Thyroid gland (tissue), 4 donors: Measurements from ENCODE around the gene CCDC88C. TPM values are rescaled to one million over a fixed set of nuclear protein-coding genes. Genes with fewer than 3 reads are reported as not detected.

Experiments
- DNase-seq, 2 donors: peaks; one replicate each; pipeline ENCODE4 v3.0.0-alpha.2; 2019
- H3K27ac ChIP-seq, 3 donors: fragments of 200-600 bp; sonication (generic); 1 replicate in 2 of 3; 2 replicates in 1 of 3; pipeline ENCODE4 v1.5.1; 2016 to 2019; ENCODE audit warnings: mild to moderate bottlenecking in 1 of 3, moderate library complexity in 1 of 3
- H3K27me3 ChIP-seq: fragments of 200-600 bp; sonication (generic); one replicate; pipeline ENCODE4 v1.5.1; 2019
- H3K36me3 ChIP-seq, 2 donors: fragments of 200-600 bp; sonication (generic); one replicate each; pipeline ENCODE4 v1.5.1; 2016 to 2019
- H3K4me1 ChIP-seq, 2 donors: fragments of 200-600 bp; sonication (generic); one replicate each; pipeline ENCODE4 v1.5.1; 2017 to 2019
- H3K4me3 ChIP-seq, 3 donors: fragments of 200-600 bp; sonication (generic); replicated peaks in 1 of 3; 1 replicate in 2 of 3; 2 replicates in 1 of 3; pipeline ENCODE4 v1.5.1; 2016; ENCODE audit warnings: mild to moderate bottlenecking in 1 of 3
- H3K9me3 ChIP-seq: fragments of 200-600 bp; sonication (generic); one replicate; pipeline ENCODE4 v1.5.1; 2017
- CTCF ChIP-seq, 6 experiments: fragments of 200-600 bp in 3 of 6; fragments of 450-650 bp in 3 of 6; sonication (generic) in 3 of 6; IDR thresholded peaks; one replicate each; pipeline ENCODE4 v1.5.1; 2016 to 2019; ENCODE audit warnings: antibody characterized with exemption in 6 of 6, mild to moderate bottlenecking in 2 of 6, inconsistent platforms in 1 of 6, moderate library complexity in 1 of 6
- POLR2A ChIP-seq, 2 donors: fragments of 450-650 bp; IDR thresholded peaks; one replicate each; pipeline ENCODE4 v1.6.1; 2017; ENCODE audit warnings: antibody characterized with exemption in 2 of 2, mild to moderate bottlenecking in 2 of 2, moderate library complexity in 1 of 2
- WGBS, 2 donors: methylation state at CpG; one replicate each; pipeline ENCODE4 v1.1.5; 2017; 5-methylcytosine and 5-hydroxymethylcytosine counted together
- intact Hi-C: fragments of 100-400 bp; cut with DNase I; formaldehyde crosslinking; loops from one replicate; pipeline ENCODE4 v1.15.1; 2023
- total RNA-seq, 4 donors: library from RNA; depleted of rRNA; stranded (reverse); fragments of >200 nt; gene quantifications; one replicate each; pipeline ENCODE4 v1.2.3, GENCODE V29; 2016

The CCDC88C gene
- total RNA-seq, 4 donors from 2014 or later, result 3.0 to 6.3 (median 5.8) TPM

- TF ChIP-seq POLR2A (IDR thresholded peaks at IDR 0.05) (no peak), CTCF (IDR thresholded peaks at IDR 0.05) (no peak)
- 26 to 52% methylated on average over 9 to 11 of the region's 11 CpGs for WGBS, 2 donors
- Histone ChIP-seq H3K27me3 (no peaks in the 10 kb centered on the region), H3K9me3 (no peaks in the 10 kb centered on the region), H3K4me3 (no peak overlapping the region), H3K4me1 (peaks cover 0 to 13% of the 10 kb centered on the region in 2 donors), H3K27ac (no peak overlapping the region), H3K36me3 (no peaks in the 10 kb centered on the region)
- no peak for DNase-seq
- intact Hi-C loops, result no loop called here
These were observed 36.8 kb downstream of the CCDC88C start for GRCh38 chr14:91380610-91381371.

GRCh38 chr14:91380123-91380522 is 37.5 kb downstream of the CCDC88C start:
- 93 to 95% methylated on average over 5 of the region's 5 CpGs for WGBS, 2 donors
- no peaks in the 10 kb centered on the region for H3K27me3 ChIP-seq
- no peak overlapping the region for H3K4me3 ChIP-seq
- DNase-seq, result no peak
- intact Hi-C loops, result no loop called here
- no peak overlapping the region for H3K27ac ChIP-seq
- H3K4me1 ChIP-seq, result peaks cover 0 to 13% of the 10 kb centered on the region in 2 donors
- TF ChIP-seq POLR2A (IDR thresholded peaks at IDR 0.05) (no peak), CTCF (IDR thresholded peaks at IDR 0.05) (no peak)
- H3K36me3 ChIP-seq, result no peaks in the 10 kb centered on the region
- no peaks in the 10 kb centered on the region for H3K9me3 ChIP-seq

- no peak overlapping the region for H3K4me3 ChIP-seq
- no peaks in the 10 kb centered on the region for H3K9me3 ChIP-seq
- peaks cover 0 to 13% of the 10 kb centered on the region in 2 donors for H3K4me1 ChIP-seq
- no peaks in the 10 kb centered on the region for H3K36me3 ChIP-seq
- H3K27ac ChIP-seq, result no peak overlapping the region
- no peak for DNase-seq
- TF ChIP-seq CTCF (IDR thresholded peaks at IDR 0.05) (no peak), POLR2A (IDR thresholded peaks at IDR 0.05) (no peak)
- 95 to 97% methylated on average over 10 to 13 of the region's 13 CpGs for WGBS, 2 donors
- intact Hi-C loops, result no loop called here
- H3K27me3 ChIP-seq, result no peaks in the 10 kb centered on the region
These were observed 38.1 kb downstream of the CCDC88C start for GRCh38 chr14:91379579-91379932.

GRCh38 chr14:91378930-91379578 is 38.6 kb downstream of the CCDC88C start:
- H3K36me3 ChIP-seq, result no peaks in the 10 kb centered on the region
- no peak overlapping the region for H3K4me3 ChIP-seq
- intact Hi-C loops, result no loop called here
- TF ChIP-seq POLR2A (IDR thresholded peaks at IDR 0.05) (no peak), CTCF (IDR thresholded peaks at IDR 0.05) (no peak)
- H3K9me3 ChIP-seq, result no peaks in the 10 kb centered on the region
- H3K4me1 ChIP-seq, result peaks cover 0 to 13% of the 10 kb centered on the region in 2 donors
- no peaks in the 10 kb centered on the region for H3K27me3 ChIP-seq
- DNase-seq, result no peak
- 87 to 90% methylated on average over 9 to 11 of the region's 11 CpGs for WGBS, 2 donors
- H3K27ac ChIP-seq, result no peak overlapping the region
